Naive thymus-derived CD8-positive, alpha-beta T cell (primary cell): ENCODE data around the gene NT5C1B. TPM values are rescaled to one million over a fixed set of nuclear protein-coding genes. Genes with fewer than 3 reads are reported as not detected.

Source experiments
- ATAC-seq, 2 donors: fragments of 150-1000 bp; cut with Tn5 transposase in 1 of 2; sonication (Bioruptor Pico), chemical (Tn5 transposase) in 1 of 2; 1 replicate in 1 of 2; 2 replicates in 1 of 2; pipeline ENCODE4 v1.10.0; 2021; ENCODE audit warnings: mild to moderate bottlenecking in 2 of 2, moderate library complexity in 2 of 2
- POLR2A ChIA-PET: fragments of 350-600 bp; sonication (Branson Sonifier 250); formaldehyde crosslinking; loops from one replicate; lab custom pipeline; 2021; ENCODE audit warnings: antibody characterized with exemption; lab: Charles Lee
- DNase-seq, 10 donors: peaks; one replicate each; pipeline versions ENCODE4 v3.0.0 to v3.0.0-alpha.2; 2020 to 2022
- H3K27ac Mint-ChIP-seq, 10 donors: one replicate each; pipeline ENCODE4 v1.8.0; 2020 to 2022; ENCODE audit warnings: mild to moderate bottlenecking in 10 of 10, mixed read lengths in 10 of 10, moderate library complexity in 4 of 10, inconsistent platforms in 1 of 10
- H3K27me3 Mint-ChIP-seq, 5 donors: one replicate each; pipeline ENCODE4 v1.8.0; 2021 to 2022; ENCODE audit warnings: mixed read lengths in 5 of 5
- H3K36me3 Mint-ChIP-seq, 3 donors: one replicate each; pipeline ENCODE4 v1.8.0; 2020 to 2022; ENCODE audit warnings: mixed read lengths in 3 of 3, mild to moderate bottlenecking in 2 of 3, inconsistent platforms in 1 of 3
- H3K4me1 Mint-ChIP-seq, 4 donors: one replicate each; pipeline ENCODE4 v1.8.0; 2021 to 2022; ENCODE audit warnings: mixed read lengths in 4 of 4
- H3K4me3 Mint-ChIP-seq, 10 donors: one replicate each; pipeline ENCODE4 v1.8.0; 2020 to 2022; ENCODE audit warnings: mild to moderate bottlenecking in 10 of 10, mixed read lengths in 10 of 10, moderate library complexity in 6 of 10, inconsistent platforms in 1 of 10
- H3K9me3 Mint-ChIP-seq, 9 donors: one replicate each; pipeline ENCODE4 v1.8.0; 2020 to 2022; ENCODE audit warnings: mixed read lengths in 9 of 9, mild to moderate bottlenecking in 3 of 9, inconsistent platforms in 1 of 9, moderate library complexity in 1 of 9
- polyA plus RNA-seq, 3 donors: library from polyadenylated mRNA; unstranded; fragments of 300-500 nt; fragmentation: Illumina TruSeq; gene quantifications; one replicate each; pipeline ENCODE4 v1.2.3, GENCODE V29; 2021
- total RNA-seq, 8 experiments: library from RNA in 2 of 8; stranded (reverse) in 2 of 8; gene quantifications; one replicate each; pipeline ENCODE4 v1.2.3 and lab custom pipeline; 2021 to 2026

NT5C1B gene
- total and polyA plus RNA-seq, 5 experiments from 2014 or later: 0.57 to 1.1 (median 0.60) TPM; not detected in 2

- no peak for DNase-seq
- no peak overlapping the region for H3K4me3 Mint-ChIP-seq
Observed at GRCh38 chr2:18598848-18599484, 9.6 kb upstream of the NT5C1B start.

GRCh38 chr2:18597618-18598017 is 8.2 kb upstream of the NT5C1B start:
- H3K27me3 Mint-ChIP-seq: no peaks in the 10 kb centered on the region
- ATAC-seq: no peak
- no peaks in the 10 kb centered on the region for H3K4me1 Mint-ChIP-seq
- H3K27ac Mint-ChIP-seq: no peak overlapping the region
- DNase-seq: no peak
- no peak overlapping the region for H3K4me3 Mint-ChIP-seq
- peaks cover 7 to 36% (median 22%) of the 10 kb centered on the region in 3 donors for H3K36me3 Mint-ChIP-seq
- POLR2A ChIA-PET: no interaction called here
- H3K9me3 Mint-ChIP-seq: peaks cover 0 to 9% (median 0%) of the 10 kb centered on the region in 9 donors

More at GRCh38 chr2:18598848-18599484, 9.6 kb upstream of the NT5C1B start:
- H3K4me1 Mint-ChIP-seq: no peaks in the 10 kb centered on the region
- peaks cover under 1 to 27% (median 15%) of the 10 kb centered on the region in 3 donors for H3K36me3 Mint-ChIP-seq
- POLR2A ChIA-PET: no interaction called here
- no peak overlapping the region for H3K27ac Mint-ChIP-seq
- peaks cover 0 to 6% (median 0%) of the 10 kb centered on the region in 9 donors for H3K9me3 Mint-ChIP-seq
- ATAC-seq: no peak
- no peaks in the 10 kb centered on the region for H3K27me3 Mint-ChIP-seq

- ATAC-seq: no peak
- no peak for DNase-seq
- H3K4me3 Mint-ChIP-seq: no peak overlapping the region
- peaks cover 7 to 36% (median 27%) of the 10 kb centered on the region in 3 donors for H3K36me3 Mint-ChIP-seq
- no peak overlapping the region for H3K27ac Mint-ChIP-seq
- H3K27me3 Mint-ChIP-seq: no peaks in the 10 kb centered on the region
- H3K9me3 Mint-ChIP-seq: peaks cover 0 to 9% (median 0%) of the 10 kb centered on the region in 9 donors
- no peaks in the 10 kb centered on the region for H3K4me1 Mint-ChIP-seq
- POLR2A ChIA-PET: no interaction called here
Observed at GRCh38 chr2:18596993-18597392, 7.6 kb upstream of the NT5C1B start.

GRCh38 chr2:18593496-18593895 is 4.1 kb upstream of the NT5C1B start:
- peaks cover 0 to 9% (median 0%) of the 10 kb centered on the region in 9 donors for H3K9me3 Mint-ChIP-seq
- no peaks in the 10 kb centered on the region for H3K27me3 Mint-ChIP-seq
- ATAC-seq: no peak
- H3K4me1 Mint-ChIP-seq: peaks cover 0 to 3% (median 0%) of the 10 kb centered on the region in 4 donors
- no peak overlapping the region for H3K27ac Mint-ChIP-seq
- no peak overlapping the region for H3K4me3 Mint-ChIP-seq
- POLR2A ChIA-PET: no interaction called here
- H3K36me3 Mint-ChIP-seq: peaks cover 12 to 48% (median 29%) of the 10 kb centered on the region in 3 donors
- no peak for DNase-seq

GRCh38 chr2:18592372-18592771 is 3.0 kb upstream of the NT5C1B start:
- ATAC-seq: no peak
- peaks cover 0 to 9% (median 0%) of the 10 kb centered on the region in 9 donors for H3K9me3 Mint-ChIP-seq
- POLR2A ChIA-PET: no interaction called here

GRCh38 chr2:18588802-18589201 is 567 bp downstream of the NT5C1B start:
- H3K27me3 Mint-ChIP-seq: no peaks in the 10 kb centered on the region
- POLR2A ChIA-PET: no interaction called here
- DNase-seq (no peak), ATAC-seq (no peak)
- peaks cover 0 to 21% (median 13%) of the 10 kb centered on the region in 9 donors for H3K9me3 Mint-ChIP-seq
- peaks cover 30 to 55% (median 36%) of the 10 kb centered on the region in 3 donors for H3K36me3 Mint-ChIP-seq
- peaks cover 0 to 5% (median 0%) of the 10 kb centered on the region in 4 donors for H3K4me1 Mint-ChIP-seq
- no peak overlapping the region for H3K4me3 Mint-ChIP-seq
- H3K27ac Mint-ChIP-seq: no peak overlapping the region

More at GRCh38 chr2:18592372-18592771, 3.0 kb upstream of the NT5C1B start:
- no peak for DNase-seq
- Mint-ChIP-seq H3K4me3 (no peak overlapping the region), H3K27ac (no peak overlapping the region), H3K36me3 (peaks cover 12 to 50% (median 30%) of the 10 kb centered on the region in 3 donors), H3K27me3 (no peaks in the 10 kb centered on the region), H3K4me1 (peaks cover 0 to 4% (median 0%) of the 10 kb centered on the region in 4 donors)

- DNase-seq: no peak
- H3K27me3 Mint-ChIP-seq: no peaks in the 10 kb centered on the region
- H3K36me3 Mint-ChIP-seq: peaks cover 33 to 56% (median 35%) of the 10 kb centered on the region in 3 donors
- ATAC-seq: no peak
- no peak overlapping the region for H3K4me3 Mint-ChIP-seq
- no peak overlapping the region for H3K27ac Mint-ChIP-seq
- H3K4me1 Mint-ChIP-seq: peaks cover 0 to 5% (median 0%) of the 10 kb centered on the region in 4 donors
- H3K9me3 Mint-ChIP-seq: peaks cover 0 to 29% (median 15%) of the 10 kb centered on the region in 9 donors
- POLR2A ChIA-PET: no interaction called here
Observed at GRCh38 chr2:18588049-18588448, 1.3 kb downstream of the NT5C1B start.

- H3K27me3 Mint-ChIP-seq: no peaks in the 10 kb centered on the region
- H3K36me3 Mint-ChIP-seq: peaks cover 25 to 56% (median 45%) of the 10 kb centered on the region in 3 donors
- no peak overlapping the region for H3K4me3 Mint-ChIP-seq
- POLR2A ChIA-PET: no interaction called here
- H3K9me3 Mint-ChIP-seq: peaks cover 0 to 38% (median 15%) of the 10 kb centered on the region in 9 donors
- H3K27ac Mint-ChIP-seq: no peak overlapping the region
- peaks cover 0 to 5% (median 0%) of the 10 kb centered on the region in 4 donors for H3K4me1 Mint-ChIP-seq
- DNase-seq (no peak), ATAC-seq (no peak)
Observed at GRCh38 chr2:18585526-18585925, 3.8 kb downstream of the NT5C1B start.

- no peak for DNase-seq
- Mint-ChIP-seq H3K4me3 (no peak overlapping the region), H3K9me3 (peaks cover 0 to 40% (median 20%) of the 10 kb centered on the region in 9 donors), H3K4me1 (peaks cover 0 to 5% (median 0%) of the 10 kb centered on the region in 4 donors), H3K27ac (no peak overlapping the region), H3K36me3 (peaks cover 25 to 58% (median 43%) of the 10 kb centered on the region in 3 donors), H3K27me3 (no peaks in the 10 kb centered on the region)
- ATAC-seq: no peak
- POLR2A ChIA-PET: interaction anchor here (1.3 kb wide), 1 partner anchor 24 kb away, joined by 4 read pairs; the partner anchor contains the start of gene RDH14
Observed at GRCh38 chr2:18584608-18584954, 4.8 kb downstream of the NT5C1B start.

- peaks cover under 1 to 44% (median 25%) of the 10 kb centered on the region in 9 donors for H3K9me3 Mint-ChIP-seq
- H3K4me3 Mint-ChIP-seq: no peak overlapping the region
- peaks cover 0 to 2% (median 0%) of the 10 kb centered on the region in 4 donors for H3K4me1 Mint-ChIP-seq
- POLR2A ChIA-PET: interaction anchor here (1.3 kb wide), 1 partner anchor 24 kb away, joined by 4 read pairs; the partner anchor contains the start of gene RDH14
- H3K27ac Mint-ChIP-seq: no peak overlapping the region
- no peak for DNase-seq
- no peaks in the 10 kb centered on the region for H3K27me3 Mint-ChIP-seq
- ATAC-seq: no peak
- H3K36me3 Mint-ChIP-seq: peaks cover 25 to 62% (median 44%) of the 10 kb centered on the region in 3 donors
Observed at GRCh38 chr2:18583905-18584607, 5.3 kb downstream of the NT5C1B start.

GRCh38 chr2:18580606-18581005 is 8.8 kb downstream of the NT5C1B start:
- no peak for DNase-seq

GRCh38 chr2:18578033-18578432 is 11.3 kb downstream of the NT5C1B start:
- Mint-ChIP-seq H3K27ac (no peak overlapping the region), H3K4me3 (no peak overlapping the region), H3K4me1 (no peaks in the 10 kb centered on the region), H3K27me3 (no peaks in the 10 kb centered on the region), H3K9me3 (peaks cover 4 to 48% (median 30%) of the 10 kb centered on the region in 9 donors), H3K36me3 (peaks cover 26 to 76% (median 53%) of the 10 kb centered on the region in 3 donors)
- DNase-seq (no peak), ATAC-seq (no peak)
- POLR2A ChIA-PET: no interaction called here

More at GRCh38 chr2:18580606-18581005, 8.8 kb downstream of the NT5C1B start:
- Mint-ChIP-seq H3K36me3 (peaks cover 19 to 75% (median 55%) of the 10 kb centered on the region in 3 donors), H3K27me3 (no peaks in the 10 kb centered on the region), H3K4me3 (no peak overlapping the region), H3K4me1 (no peaks in the 10 kb centered on the region), H3K9me3 (peaks cover 4 to 60% (median 35%) of the 10 kb centered on the region in 9 donors), H3K27ac (no peak overlapping the region)
- POLR2A ChIA-PET: no interaction called here
- ATAC-seq: no peak
